ENCODE results near the gene GATAD2A.

DNA sequence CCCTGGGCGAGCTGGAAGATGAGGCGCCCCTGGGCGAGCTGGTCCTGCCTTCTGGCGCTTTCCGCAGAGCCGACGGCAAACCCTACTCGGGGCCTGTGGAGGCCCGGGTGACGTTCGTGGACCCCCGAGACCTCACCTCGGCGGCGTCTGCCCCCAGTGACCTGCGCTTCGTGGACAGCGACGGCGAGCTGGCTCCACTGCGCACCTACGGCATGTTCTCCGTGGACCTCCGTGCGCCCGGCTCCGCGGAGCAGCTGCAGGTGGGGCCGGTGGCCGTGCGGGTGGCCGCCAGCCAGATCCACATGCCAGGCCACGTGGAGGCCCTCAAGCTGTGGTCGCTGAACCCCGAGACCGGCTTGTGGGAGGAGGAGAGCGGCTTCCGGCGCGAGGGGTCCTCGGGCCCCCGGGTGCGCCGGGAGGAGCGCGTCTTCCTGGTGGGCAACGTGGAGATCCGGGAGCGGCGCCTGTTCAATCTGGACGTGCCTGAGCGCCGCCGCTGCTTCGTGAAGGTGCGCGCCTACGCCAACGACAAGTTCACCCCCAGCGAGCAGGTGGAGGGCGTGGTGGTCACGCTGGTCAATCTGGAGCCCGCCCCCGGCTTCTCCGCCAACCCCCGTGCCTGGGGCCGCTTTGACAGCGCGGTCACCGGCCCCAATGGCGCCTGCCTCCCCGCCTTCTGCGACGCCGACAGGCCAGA, 138.9 kb downstream of the GATAD2A start:
- TF ChIP-seq EZH2phosphoT487 (IDR thresholded peaks at IDR 0.05; ENCODE audit: low read depth) (no peak), CTCF (IDR thresholded peaks at IDR 0.05; ENCODE audit: low read depth, low read length) (no peak)
